GM12872 (cell line): ENCODE measurements around the gene GMCL2.

ENCODE experiments used
- CTCF ChIP-seq: IDR thresholded peaks from 3 replicates; pipeline ENCODE4 v1.5.1; 2011; ENCODE audit warnings: low read depth, mild to moderate bottlenecking, low read length, moderate library complexity; ENCODE audit not compliant: insufficient read depth

Gene GMCL2

GRCh38 chr5:178187014-178187413 is at the start of gene GMCL2:
TSS of gene GMCL2 (minus strand) at chr5:178187371. CDS start at chr5:178187299, 72 bp downstream.
- no peak for TF ChIP-seq CTCF

- no peak for TF ChIP-seq CTCF
Observed at GRCh38 chr5:178236679-178237078, 49.5 kb upstream of the GMCL2 start.

GRCh38 chr5:178236126-178236525 is 49.0 kb upstream of the GMCL2 start:
- TF ChIP-seq CTCF, result no peak

GRCh38 chr5:178235588-178235974 is 48.4 kb upstream of the GMCL2 start:
- TF ChIP-seq CTCF, result no peak

- peak; percentile 86 for TF ChIP-seq CTCF
Observed at GRCh38 chr5:178234750-178235587, 47.8 kb upstream of the GMCL2 start.

- TF ChIP-seq CTCF, result no peak
Observed at GRCh38 chr5:178234121-178234749, 47.1 kb upstream of the GMCL2 start.

- no peak for TF ChIP-seq CTCF
Observed at GRCh38 chr5:178232920-178233429, 45.8 kb upstream of the GMCL2 start.
